ENCODE results near the gene CCNL2. TPM values are rescaled to one million over a fixed set of nuclear protein-coding genes. Genes with fewer than 3 reads are reported as not detected.

Gene CCNL2
- polyA plus RNA-seq, 4 donors, result 71.9 to 224 (median 198) TPM

DNA sequence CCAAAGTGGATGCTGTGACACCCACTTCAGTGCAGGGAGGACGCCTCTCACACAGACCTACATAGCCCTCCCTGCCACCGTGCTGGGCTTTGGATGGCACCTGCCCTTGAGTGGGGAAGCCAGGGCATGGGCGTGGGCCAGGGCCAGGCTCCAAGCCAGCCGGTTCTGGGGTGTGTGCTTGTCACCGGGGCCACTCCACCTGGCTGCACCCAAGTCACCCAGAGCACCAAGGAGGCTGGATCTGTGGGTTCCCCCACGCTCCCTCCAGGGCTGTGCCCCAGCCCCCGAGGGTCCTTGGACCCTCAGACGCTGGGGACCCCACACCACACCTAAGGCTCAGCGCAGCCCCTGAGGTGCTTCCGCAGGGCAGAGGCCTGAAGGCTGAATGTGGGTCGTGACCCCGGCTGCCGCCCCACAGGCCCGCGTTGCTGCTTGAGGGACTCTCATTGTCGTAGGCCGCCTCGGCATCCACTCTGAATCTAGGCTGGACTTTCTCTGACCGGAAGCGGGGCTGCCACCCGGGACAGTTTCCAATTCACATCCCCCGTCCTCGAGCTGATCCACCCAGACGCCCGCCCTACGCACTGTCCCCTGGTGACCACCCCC, 42.2 kb downstream of the CCNL2 start:
- no peaks in the 10 kb centered on the region for H3K9me3 ChIP-seq (ENCODE audit: control insufficient read depth in 2 of 2, insufficient read depth in 1 of 2, low read depth in 1 of 2, low read length in 1 of 2)
- 35 to 46% (median 43%) methylated on average over 22 to 26 of the region's 26 CpGs for WGBS, 3 donors
- H3K27ac ChIP-seq (ENCODE audit: low read depth in 1 of 3, low read length in 2 of 3), result peak overlapping the region in 2 of 3 donors; percentile 60 to 97
- no peak for FAIRE-seq
- H3K27me3 ChIP-seq (ENCODE audit: control insufficient read depth in 3 of 3, insufficient read depth in 3 of 3, low read length in 3 of 3), result peaks cover 0 to 10% (median 5%) of the 10 kb centered on the region in 3 donors
- H3K4me1 ChIP-seq (ENCODE audit: control insufficient read depth in 3 of 3, insufficient read depth in 2 of 3, low read depth in 1 of 3, low read length in 2 of 3), result peaks cover 0 to 63% (median 0%) of the 10 kb centered on the region in 3 donors
- DNase-seq, result peak in 1 of 2 donors; percentile 50
- peaks cover 0 to 35% (median 0%) of the 10 kb centered on the region in 3 donors for H3K36me3 ChIP-seq (ENCODE audit: control insufficient read depth in 3 of 3, insufficient read depth in 2 of 3, low read depth in 1 of 3, low read length in 3 of 3)
- peak overlapping the region in 1 of 3 donors; percentile 84 for H3K4me3 ChIP-seq (ENCODE audit: low read depth in 1 of 3, low read length in 3 of 3)

GRCh38 chr1:1356166-1356795, 42.9 kb downstream of the CCNL2 start:
- peaks cover 0 to 62% (median 0%) of the 10 kb centered on the region in 3 donors for H3K4me1 ChIP-seq (ENCODE audit: control insufficient read depth in 3 of 3, insufficient read depth in 2 of 3, low read depth in 1 of 3, low read length in 2 of 3)
- DNase-seq, result no peak
- 18 to 41% (median 27%) methylated on average over 5 to 8 of the region's 8 CpGs for WGBS, 3 donors

DNA sequence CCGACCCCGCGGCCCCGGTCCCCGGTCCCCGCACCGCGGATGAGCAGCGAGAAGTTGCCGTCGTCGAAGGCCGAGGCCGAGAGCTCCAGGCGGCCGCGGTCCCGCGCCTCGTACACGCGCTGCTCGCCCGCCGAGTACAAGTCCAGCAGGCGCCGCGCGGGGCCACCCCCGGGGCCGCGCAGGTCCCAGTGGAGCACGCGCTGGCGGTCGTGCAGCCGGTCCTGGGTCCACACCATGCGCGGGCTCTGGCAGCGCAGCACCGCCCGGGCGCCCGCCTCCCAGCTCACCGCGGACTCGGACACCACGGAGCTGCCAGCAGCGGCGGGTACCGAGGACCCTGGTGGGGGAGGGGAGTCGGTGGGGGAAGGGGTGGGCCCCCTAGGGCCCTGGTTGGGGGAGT, 43.7 kb downstream of the CCNL2 start:
- peaks cover 0 to 10% (median 5%) of the 10 kb centered on the region in 3 donors for H3K27me3 ChIP-seq (ENCODE audit: control insufficient read depth in 3 of 3, insufficient read depth in 3 of 3, low read length in 3 of 3)
- peaks cover 0 to 60% (median 0%) of the 10 kb centered on the region in 3 donors for H3K4me1 ChIP-seq (ENCODE audit: control insufficient read depth in 3 of 3, insufficient read depth in 2 of 3, low read depth in 1 of 3, low read length in 2 of 3)
- H3K27ac ChIP-seq (ENCODE audit: low read depth in 1 of 3, low read length in 2 of 3), result no peak overlapping the region
- no peaks in the 10 kb centered on the region for H3K9me3 ChIP-seq (ENCODE audit: control insufficient read depth in 2 of 2, insufficient read depth in 1 of 2, low read depth in 1 of 2, low read length in 1 of 2)
- H3K36me3 ChIP-seq (ENCODE audit: control insufficient read depth in 3 of 3, insufficient read depth in 2 of 3, low read depth in 1 of 3, low read length in 3 of 3), result peaks cover 0 to 41% (median 0%) of the 10 kb centered on the region in 3 donors
- peak in 1 of 2 donors; percentile 79 for DNase-seq
- no peak for FAIRE-seq
- H3K4me3 ChIP-seq (ENCODE audit: low read depth in 1 of 3, low read length in 3 of 3), result peak overlapping the region in 2 of 3 donors; percentile 12 to 18
- 1 to 3% (median 1%) methylated on average over 37 to 52 of the region's 52 CpGs for WGBS, 3 donors

More at GRCh38 chr1:1356166-1356795, 42.9 kb downstream of the CCNL2 start:
- Histone ChIP-seq H3K36me3 (ENCODE audit: control insufficient read depth in 3 of 3, insufficient read depth in 2 of 3, low read depth in 1 of 3, low read length in 3 of 3) (peaks cover 0 to 41% (median 0%) of the 10 kb centered on the region in 3 donors), H3K27me3 (ENCODE audit: control insufficient read depth in 3 of 3, insufficient read depth in 3 of 3, low read length in 3 of 3) (peaks cover 0 to 10% (median 5%) of the 10 kb centered on the region in 3 donors), H3K27ac (ENCODE audit: low read depth in 1 of 3, low read length in 2 of 3) (peak overlapping the region in 2 of 3 donors; percentile 60 to 97), H3K4me3 (ENCODE audit: low read depth in 1 of 3, low read length in 3 of 3) (peak overlapping the region in 1 of 3 donors; percentile 84), H3K9me3 (ENCODE audit: control insufficient read depth in 2 of 2, insufficient read depth in 1 of 2, low read depth in 1 of 2, low read length in 1 of 2) (no peaks in the 10 kb centered on the region)
- no peak for FAIRE-seq

- 25 to 40% (median 26%) methylated on average over 62 to 116 of the region's 116 CpGs for WGBS, 3 donors
- Histone ChIP-seq H3K9me3 (ENCODE audit: control insufficient read depth in 2 of 2, insufficient read depth in 1 of 2, low read depth in 1 of 2, low read length in 1 of 2) (no peaks in the 10 kb centered on the region), H3K27me3 (ENCODE audit: control insufficient read depth in 3 of 3, insufficient read depth in 3 of 3, low read length in 3 of 3) (peaks cover 0 to 10% (median 5%) of the 10 kb centered on the region in 3 donors), H3K27ac (ENCODE audit: low read depth in 1 of 3, low read length in 2 of 3) (no peak overlapping the region), H3K4me3 (ENCODE audit: low read depth in 1 of 3, low read length in 3 of 3) (peak overlapping the region in 2 of 3 donors; percentile 12 to 18), H3K36me3 (ENCODE audit: control insufficient read depth in 3 of 3, insufficient read depth in 2 of 3, low read depth in 1 of 3, low read length in 3 of 3) (peaks cover 0 to 41% (median 0%) of the 10 kb centered on the region in 3 donors), H3K4me1 (ENCODE audit: control insufficient read depth in 3 of 3, insufficient read depth in 2 of 3, low read depth in 1 of 3, low read length in 2 of 3) (peaks cover 0 to 51% (median 0%) of the 10 kb centered on the region in 3 donors)
- DNase-seq (no peak), FAIRE-seq (no peak)
Measured at GRCh38 chr1:1354271-1355247, 44.6 kb downstream of the CCNL2 start.

- DNase-seq, result no peak
- H3K4me3 ChIP-seq (ENCODE audit: low read depth in 1 of 3, low read length in 3 of 3), result no peak overlapping the region
- H3K9me3 ChIP-seq (ENCODE audit: control insufficient read depth in 2 of 2, insufficient read depth in 1 of 2, low read depth in 1 of 2, low read length in 1 of 2), result no peaks in the 10 kb centered on the region
- peaks cover 0 to 41% (median 0%) of the 10 kb centered on the region in 3 donors for H3K36me3 ChIP-seq (ENCODE audit: control insufficient read depth in 3 of 3, insufficient read depth in 2 of 3, low read depth in 1 of 3, low read length in 3 of 3)
- peaks cover 0 to 10% (median 5%) of the 10 kb centered on the region in 3 donors for H3K27me3 ChIP-seq (ENCODE audit: control insufficient read depth in 3 of 3, insufficient read depth in 3 of 3, low read length in 3 of 3)
- FAIRE-seq, result no peak
- no peak overlapping the region for H3K27ac ChIP-seq (ENCODE audit: low read depth in 1 of 3, low read length in 2 of 3)
- H3K4me1 ChIP-seq (ENCODE audit: control insufficient read depth in 3 of 3, insufficient read depth in 2 of 3, low read depth in 1 of 3, low read length in 2 of 3), result peaks cover 0 to 41% (median 0%) of the 10 kb centered on the region in 3 donors
- 11 to 36% (median 12%) methylated on average over 27 to 28 of the region's 28 CpGs for WGBS, 3 donors
Measured at GRCh38 chr1:1353389-1354151, 45.6 kb downstream of the CCNL2 start.

- H3K36me3 ChIP-seq (ENCODE audit: control insufficient read depth in 3 of 3, insufficient read depth in 2 of 3, low read depth in 1 of 3, low read length in 3 of 3), result peaks cover 0 to 41% (median 0%) of the 10 kb centered on the region in 3 donors
- H3K4me1 ChIP-seq (ENCODE audit: control insufficient read depth in 3 of 3, insufficient read depth in 2 of 3, low read depth in 1 of 3, low read length in 2 of 3), result peaks cover 0 to 37% (median 0%) of the 10 kb centered on the region in 3 donors
- H3K27ac ChIP-seq (ENCODE audit: low read depth in 1 of 3, low read length in 2 of 3), result peak overlapping the region in 1 of 3 donors; percentile 11
- peaks cover 0 to 10% (median 5%) of the 10 kb centered on the region in 3 donors for H3K27me3 ChIP-seq (ENCODE audit: control insufficient read depth in 3 of 3, insufficient read depth in 3 of 3, low read length in 3 of 3)
- no peaks in the 10 kb centered on the region for H3K9me3 ChIP-seq (ENCODE audit: control insufficient read depth in 2 of 2, insufficient read depth in 1 of 2, low read depth in 1 of 2, low read length in 1 of 2)
- DNase-seq (no peak), FAIRE-seq (no peak)
- WGBS, 3 donors, result 19 to 24% (median 22%) methylated on average over 3 to 5 of the region's 5 CpGs
- H3K4me3 ChIP-seq (ENCODE audit: low read depth in 1 of 3, low read length in 3 of 3), result no peak overlapping the region
Measured at GRCh38 chr1:1352786-1353388, 46.2 kb downstream of the CCNL2 start.
